GM12892 (cell line): Measurements from ENCODE around the gene RBM7.

Experiments
- POLR2A ChIP-seq: IDR thresholded peaks from 2 replicates; pipeline ENCODE4 v1.6.1; 2011; ENCODE audit warnings: low read depth, low read length, control low read depth
- POLR2AphosphoS5 ChIP-seq: IDR thresholded peaks from 2 replicates; pipeline ENCODE4 v1.6.1; 2011; ENCODE audit warnings: low read depth, low read length, control low read depth
- TAF1 ChIP-seq: IDR thresholded peaks from 2 replicates; pipeline ENCODE4 v1.6.1; 2011; ENCODE audit warnings: low read depth, mild to moderate bottlenecking, control low read depth, low read length, borderline replicate concordance

GRCh38 chr11:114375052-114375451, 25.4 kb upstream of the RBM7 start:
- no peak for TF ChIP-seq POLR2A
- TF ChIP-seq TAF1: no peak
- TF ChIP-seq POLR2AphosphoS5: no peak
